Esophagus (tissue), 2 donors: ENCODE measurements around the gene CTSS. TPM values are rescaled to one million over a fixed set of nuclear protein-coding genes. Genes with fewer than 3 reads are reported as not detected.

Experiments used
- H3K27ac ChIP-seq, 2 donors: one replicate each; pipeline ENCODE4 v1.5.1; 2013; ENCODE audit warnings: low read depth in 2 of 2, mild to moderate bottlenecking in 2 of 2, inconsistent platforms in 1 of 2, low read length in 1 of 2, moderate library complexity in 1 of 2
- H3K27me3 ChIP-seq, 2 donors: one replicate each; pipeline ENCODE4 v1.6.1; 2013; ENCODE audit warnings: low read length in 2 of 2, control low read depth in 1 of 2, mild to moderate bottlenecking in 1 of 2; ENCODE audit not compliant: insufficient read depth in 2 of 2, control insufficient read depth in 1 of 2
- H3K36me3 ChIP-seq, 2 donors: one replicate each; pipeline ENCODE4 v1.6.1; 2013; ENCODE audit warnings: low read length in 1 of 2; ENCODE audit not compliant: control insufficient read depth in 2 of 2, insufficient read depth in 2 of 2
- H3K4me1 ChIP-seq, 2 donors: one replicate each; pipeline ENCODE4 v1.6.1; 2013; ENCODE audit warnings: low read length in 1 of 2; ENCODE audit not compliant: control insufficient read depth in 2 of 2, insufficient read depth in 2 of 2
- H3K4me3 ChIP-seq, 2 donors: one replicate each; pipeline ENCODE4 v1.5.1; 2013; ENCODE audit warnings: low read length in 2 of 2, mild to moderate bottlenecking in 2 of 2, low read depth in 1 of 2, moderate library complexity in 1 of 2
- H3K9me3 ChIP-seq, 2 donors: one replicate each; pipeline ENCODE4 v1.6.1; 2013; ENCODE audit warnings: mild to moderate bottlenecking in 2 of 2, low read depth in 1 of 2, low read length in 1 of 2, moderate library complexity in 1 of 2; ENCODE audit not compliant: control insufficient read depth in 2 of 2, insufficient read depth in 1 of 2
- WGBS, 2 donors: extraction: QIAGEN DNeasy Blood & Tissue Kit; methylation state at CpG; one replicate each; pipeline ENCODE4 v1.1.7; 2013; 5-methylcytosine and 5-hydroxymethylcytosine counted together
- polyA plus RNA-seq, 2 donors: library from polyadenylated mRNA; stranded (reverse); fragments of 200-250 nt; gene quantifications; one replicate each; pipeline ENCODE4 v1.2.3, GENCODE V29; 2013
- donor health status: healthy with polysubstance abuse.
- donor health status: Bipolar disorder and iron deficiency.

The CTSS gene
- polyA plus RNA-seq, 2 donors = 17.2 to 20.2 TPM

- Histone ChIP-seq H3K36me3 (no peaks in the 10 kb centered on the region), H3K4me1 (no peaks in the 10 kb centered on the region), H3K27me3 (no peaks in the 10 kb centered on the region), H3K27ac (no peak overlapping the region), H3K9me3 (no peaks in the 10 kb centered on the region), H3K4me3 (no peak overlapping the region)
- 94 to 95% methylated on average over 1 of the region's 1 CpG for WGBS, 2 donors
Measured at GRCh38 chr1:150761801-150762200, 3.8 kb downstream of the CTSS start.

- Histone ChIP-seq H3K4me1 (no peaks in the 10 kb centered on the region), H3K9me3 (no peaks in the 10 kb centered on the region), H3K4me3 (no peak overlapping the region), H3K36me3 (no peaks in the 10 kb centered on the region), H3K27me3 (no peaks in the 10 kb centered on the region), H3K27ac (no peak overlapping the region)
- WGBS, 2 donors = 70 to 77% methylated on average over 3 of the region's 3 CpGs
Measured at GRCh38 chr1:150760013-150760412, 5.6 kb downstream of the CTSS start.

GRCh38 chr1:150753416-150753815, 12.2 kb downstream of the CTSS start:
- Histone ChIP-seq H3K9me3 (no peaks in the 10 kb centered on the region), H3K4me1 (no peaks in the 10 kb centered on the region), H3K36me3 (peaks cover 0 to 4% of the 10 kb centered on the region in 2 donors), H3K27me3 (no peaks in the 10 kb centered on the region), H3K4me3 (no peak overlapping the region), H3K27ac (no peak overlapping the region)
- 70 to 95% methylated on average over 2 of the region's 2 CpGs for WGBS, 2 donors

GRCh38 chr1:150751443-150751842, 14.1 kb downstream of the CTSS start:
- 88 to 94% methylated on average over 6 of the region's 6 CpGs for WGBS, 2 donors

GRCh38 chr1:150749720-150750311, 15.8 kb downstream of the CTSS start:
- no peak overlapping the region for H3K27ac ChIP-seq

More at GRCh38 chr1:150751443-150751842, 14.1 kb downstream of the CTSS start:
- Histone ChIP-seq H3K27ac (no peak overlapping the region), H3K27me3 (no peaks in the 10 kb centered on the region), H3K4me1 (no peaks in the 10 kb centered on the region), H3K9me3 (no peaks in the 10 kb centered on the region), H3K4me3 (no peak overlapping the region), H3K36me3 (peaks cover 0 to 4% of the 10 kb centered on the region in 2 donors)

DNA sequence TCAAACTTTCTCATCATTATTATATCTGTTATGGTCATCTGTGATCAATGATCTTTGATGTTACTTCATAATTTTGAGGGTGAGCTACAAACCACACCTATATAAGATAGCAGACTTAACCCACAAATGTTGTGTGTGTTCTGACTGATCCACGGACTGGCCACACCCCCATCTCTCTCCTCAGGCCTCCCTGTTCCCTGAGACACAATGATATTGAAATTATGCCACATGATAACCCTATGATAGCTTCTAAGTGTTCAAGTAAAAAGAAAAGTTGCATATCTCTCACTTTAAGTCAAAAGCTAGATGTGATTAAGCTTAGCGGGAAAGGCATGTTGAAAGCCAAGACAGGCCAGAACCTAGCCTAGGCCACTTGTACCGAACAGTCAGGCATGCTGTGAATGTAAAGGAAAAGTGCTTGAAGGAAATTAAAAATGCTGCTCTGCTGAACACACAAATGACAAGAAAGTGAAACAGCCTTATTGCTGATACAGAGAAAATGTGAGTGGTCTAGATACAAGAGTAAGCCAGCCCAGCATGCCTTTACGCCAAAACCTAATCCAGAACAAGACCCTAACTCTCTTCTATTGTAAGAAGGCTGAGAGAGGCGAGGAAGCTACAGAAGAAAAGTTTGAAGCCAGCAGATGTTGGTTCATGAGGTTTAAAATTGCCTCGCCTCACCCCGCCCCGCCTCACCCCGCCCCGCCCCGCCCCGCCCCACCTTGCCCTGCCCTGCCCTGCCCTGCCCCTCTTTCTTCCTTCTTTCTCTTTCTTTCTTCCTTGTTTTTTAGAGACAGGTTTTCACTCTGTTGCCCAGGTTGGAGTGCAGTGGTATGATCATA, 16.5 kb downstream of the CTSS start:
- Histone ChIP-seq H3K36me3 (peaks cover 0 to 4% of the 10 kb centered on the region in 2 donors), H3K27me3 (no peaks in the 10 kb centered on the region), H3K9me3 (no peaks in the 10 kb centered on the region), H3K4me3 (no peak overlapping the region), H3K27ac (peak overlapping the region in 1 of 2 donors; percentile 38), H3K4me1 (no peaks in the 10 kb centered on the region)
- WGBS, 2 donors = 78 to 79% methylated on average over 12 of the region's 12 CpGs

More at GRCh38 chr1:150749720-150750311, 15.8 kb downstream of the CTSS start:
- peaks cover 0 to 4% of the 10 kb centered on the region in 2 donors for H3K36me3 ChIP-seq
- WGBS, 2 donors = 83 to 90% methylated on average over 8 of the region's 8 CpGs
- no peaks in the 10 kb centered on the region for H3K27me3 ChIP-seq
- no peaks in the 10 kb centered on the region for H3K9me3 ChIP-seq
- no peaks in the 10 kb centered on the region for H3K4me1 ChIP-seq
- H3K4me3 ChIP-seq = no peak overlapping the region

DNA sequence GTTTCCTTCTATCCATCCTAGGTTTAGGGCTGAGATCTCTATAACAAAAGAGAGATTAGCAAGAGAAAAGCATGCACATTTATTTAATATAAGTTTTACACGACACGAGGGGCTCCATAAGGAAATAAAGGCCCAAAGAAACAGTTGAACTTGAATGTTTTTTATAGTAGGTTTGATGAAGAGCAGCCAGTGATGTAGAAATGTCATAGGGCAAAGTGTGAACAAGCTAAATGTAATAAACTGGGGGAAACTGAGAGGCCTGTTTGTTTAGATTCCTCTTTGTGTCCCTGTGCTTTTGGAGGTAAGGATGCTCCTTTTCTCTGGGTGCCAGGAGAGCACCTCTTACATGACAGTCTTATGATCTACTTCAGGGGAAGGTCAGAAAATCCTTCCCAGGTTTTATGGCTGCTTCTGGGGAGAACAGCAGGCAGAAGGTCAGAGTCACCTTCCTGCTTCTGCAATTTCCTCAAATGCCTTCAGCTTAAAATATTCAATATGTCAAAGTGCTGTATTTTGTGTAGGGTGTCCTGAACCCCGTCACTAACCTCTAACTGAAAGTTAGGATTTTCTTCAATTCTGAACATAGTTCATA, 35.4 kb downstream of the CTSS start:
- H3K27me3 ChIP-seq = no peaks in the 10 kb centered on the region
- no peak overlapping the region for H3K4me3 ChIP-seq
- no peak overlapping the region for H3K27ac ChIP-seq
- WGBS, 2 donors = 74 to 82% methylated on average over 3 of the region's 3 CpGs
- no peaks in the 10 kb centered on the region for H3K9me3 ChIP-seq
- H3K36me3 ChIP-seq = no peaks in the 10 kb centered on the region
- no peaks in the 10 kb centered on the region for H3K4me1 ChIP-seq

GRCh38 chr1:150724336-150724735, 41.2 kb downstream of the CTSS start:
- no peaks in the 10 kb centered on the region for H3K27me3 ChIP-seq
- H3K4me1 ChIP-seq = no peaks in the 10 kb centered on the region
- H3K27ac ChIP-seq = no peak overlapping the region
- H3K36me3 ChIP-seq = no peaks in the 10 kb centered on the region
- H3K9me3 ChIP-seq = peaks cover 0 to 2% of the 10 kb centered on the region in 2 donors
- H3K4me3 ChIP-seq = no peak overlapping the region
- WGBS, 2 donors = 68 to 72% methylated on average over 2 of the region's 2 CpGs

GRCh38 chr1:150720703-150721102, 44.9 kb downstream of the CTSS start, which contains the start of gene HORMAD1:
Gene HORMAD1, minus strand, starts transcription at chr1:150720895. Its CDS starts 1,390 bp downstream, at chr1:150719505.
- no peaks in the 10 kb centered on the region for H3K4me1 ChIP-seq
- 97% methylated on average over 24 of the region's 24 CpGs for WGBS, 2 donors
- H3K9me3 ChIP-seq = peaks cover 0 to 2% of the 10 kb centered on the region in 2 donors
- H3K27me3 ChIP-seq = no peaks in the 10 kb centered on the region
- H3K27ac ChIP-seq = no peak within 1 kb of the TSS
- no peak within 1 kb of the TSS for H3K4me3 ChIP-seq
- no peaks in the 10 kb centered on the region for H3K36me3 ChIP-seq
